ENCODE results near the gene NFYB.

GRCh38 chr12:104183443-104183842 lies 45.4 kb upstream of the NFYB start:
- no peak for TF ChIP-seq POLR2A (IDR thresholded peaks at IDR 0.05)
- no peak for TF ChIP-seq CTCF (IDR thresholded peaks at IDR 0.05)
